ENCODE data around the gene C12orf50. TPM values are rescaled to one million over a fixed set of nuclear protein-coding genes. Genes with fewer than 3 reads are reported as not detected.

C12orf50 gene
- total RNA-seq (0.40 TPM in 1 of 2 replicates, not detected in the other), polyA plus RNA-seq (not detected in 2 replicates)

GRCh38 chr12:88029093-88029665 lies at the start of gene C12orf50:
C12orf50 (minus strand) TSS chr12:88029401; CDS start chr12:88026962, 2,439 bp downstream.
- no peak within 1 kb of the TSS for H3K27ac ChIP-seq
- no peak within 1 kb of the TSS for H2AFZ ChIP-seq
- no peak within 1 kb of the TSS for H3K4me3 ChIP-seq
- H3K79me2 ChIP-seq, result no peaks in the 10 kb centered on the region
- no peaks in the 10 kb centered on the region for H3K9me2 ChIP-seq (replicated peaks; ENCODE audit: insufficient read depth)
- TF ChIP-seq EZH2 (IDR thresholded peaks at IDR 0.05; ENCODE audit: borderline replicate concordance) (no peak), EZH2phosphoT487 (IDR thresholded peaks at IDR 0.05; ENCODE audit: low read depth, severe bottlenecking, unreplicated experiment) (no peak), CTCF (IDR thresholded peaks at IDR 0.05; ENCODE audit: poor library complexity) (no peak)
- no peaks in the 10 kb centered on the region for H3K36me3 ChIP-seq (replicated peaks; ENCODE audit: insufficient read depth, low read depth)
- no peaks in the 10 kb centered on the region for H4K20me1 ChIP-seq (ENCODE audit: insufficient read depth, poor library complexity, severe bottlenecking)
- H3K9me3 ChIP-seq (ENCODE audit: low read depth), result no peaks in the 10 kb centered on the region
- H3K27me3 ChIP-seq, result no peaks in the 10 kb centered on the region
- 36% methylated on average over 3 of the region's 3 CpGs for WGBS (ENCODE audit: low lambda C conversion rate, missing lambda C conversion rate)
- DNase-seq (ENCODE audit: low spot score), result peak; percentile 15
- no peaks in the 10 kb centered on the region for H3K4me1 ChIP-seq (ENCODE audit: insufficient read depth)
- H3K4me2 ChIP-seq, result no peak within 1 kb of the TSS

GRCh38 chr12:88067301-88067700 lies 38.1 kb upstream of the C12orf50 start:
- H3K4me3 ChIP-seq, result no peak overlapping the region
- H3K79me2 ChIP-seq, result no peaks in the 10 kb centered on the region
- H3K36me3 ChIP-seq (replicated peaks; ENCODE audit: insufficient read depth, low read depth), result no peaks in the 10 kb centered on the region
- DNase-seq (ENCODE audit: low spot score), result no peak
- TF ChIP-seq CTCF (IDR thresholded peaks at IDR 0.05; ENCODE audit: poor library complexity), result no peak
- TF ChIP-seq EZH2 (IDR thresholded peaks at IDR 0.05; ENCODE audit: borderline replicate concordance), result no peak
- no peak for TF ChIP-seq EZH2phosphoT487 (IDR thresholded peaks at IDR 0.05; ENCODE audit: low read depth, severe bottlenecking, unreplicated experiment)
- no peaks in the 10 kb centered on the region for H3K4me1 ChIP-seq (ENCODE audit: insufficient read depth)
- H2AFZ ChIP-seq, result no peak overlapping the region
- WGBS (ENCODE audit: low lambda C conversion rate, missing lambda C conversion rate), result 97% methylated on average over 9 of the region's 9 CpGs
- H3K9me3 ChIP-seq (ENCODE audit: low read depth), result no peaks in the 10 kb centered on the region
- no peak overlapping the region for H3K4me2 ChIP-seq
- peaks cover 4% of the 10 kb centered on the region for H3K9me2 ChIP-seq (replicated peaks; ENCODE audit: insufficient read depth)
- no peaks in the 10 kb centered on the region for H4K20me1 ChIP-seq (ENCODE audit: insufficient read depth, poor library complexity, severe bottlenecking)
- H3K27ac ChIP-seq, result no peak overlapping the region
- no peaks in the 10 kb centered on the region for H3K27me3 ChIP-seq

GRCh38 chr12:88063375-88063774 lies 34.2 kb upstream of the C12orf50 start:
- Histone ChIP-seq H3K27ac (no peak overlapping the region), H3K4me1 (ENCODE audit: insufficient read depth) (no peaks in the 10 kb centered on the region), H3K4me2 (no peak overlapping the region), H3K79me2 (no peaks in the 10 kb centered on the region), H3K36me3 (replicated peaks; ENCODE audit: insufficient read depth, low read depth) (no peaks in the 10 kb centered on the region), H3K27me3 (no peaks in the 10 kb centered on the region), H2AFZ (no peak overlapping the region), H3K9me3 (ENCODE audit: low read depth) (no peaks in the 10 kb centered on the region), H3K4me3 (no peak overlapping the region), H4K20me1 (ENCODE audit: insufficient read depth, poor library complexity, severe bottlenecking) (no peaks in the 10 kb centered on the region), H3K9me2 (replicated peaks; ENCODE audit: insufficient read depth) (no peaks in the 10 kb centered on the region)
- TF ChIP-seq CTCF (IDR thresholded peaks at IDR 0.05; ENCODE audit: poor library complexity) (no peak), EZH2phosphoT487 (IDR thresholded peaks at IDR 0.05; ENCODE audit: low read depth, severe bottlenecking, unreplicated experiment) (no peak), EZH2 (IDR thresholded peaks at IDR 0.05; ENCODE audit: borderline replicate concordance) (no peak)
- DNase-seq (ENCODE audit: low spot score), result no peak
- WGBS (ENCODE audit: low lambda C conversion rate, missing lambda C conversion rate), result 88% methylated on average over 2 of the region's 2 CpGs
